Panc1 (cell line): ENCODE results near the gene MDC1. TPM values are rescaled to one million over a fixed set of nuclear protein-coding genes. Genes with fewer than 3 reads are reported as not detected.
A peak's percentile ranks its signal among the peaks of the same experiment; 100 is the strongest.
"Not testable (repeated sequence)": the region's sequence is repeated elsewhere in the genome, so short reads cannot be mapped to it uniquely, and the experiment has no call there.

Experiments
- ATAC-seq: fragments of 200-7000 bp; cut with Tn5 transposase; 2 replicates; pipeline ENCODE4 v1.9.1; 2020; ENCODE audit warnings: mild to moderate bottlenecking, moderate library complexity
- BruUV-seq: library from RNA; stranded (reverse); fragments of 400-500 nt; replicated peaks from 2 replicates; lab custom pipeline; 2021; lab: Mats Ljungman, UMichigan
- CTCF ChIA-PET: fragments of 300-600 bp; sonication (Branson Sonifier 250); formaldehyde crosslinking; loops from one replicate; lab custom pipeline; 2022; ENCODE audit warnings: antibody characterized with exemption; lab: Charles Lee
- POLR2A ChIA-PET: fragments of 300-600 bp; sonication (Branson Sonifier 250); formaldehyde crosslinking; loops from one replicate; lab custom pipeline; 2022; ENCODE audit warnings: antibody characterized with exemption; lab: Charles Lee
- DNase-seq: peaks from one replicate; pipeline ENCODE4 v3.0.0-alpha.2; 2010; ENCODE audit warnings: low read depth, low spot score
- H3K27ac ChIP-seq: 2 replicates; pipeline ENCODE4 v1.5.1; 2011; ENCODE audit warnings: mild to moderate bottlenecking, low read length, inconsistent platforms
- H3K27me3 ChIP-seq: fragments of 200-500 bp; sonication (Bioruptor generic); 2 replicates; pipeline ENCODE4 v1.6.0; 2014; ENCODE audit warnings: low read length, inconsistent platforms; ENCODE audit not compliant: control insufficient read depth, insufficient read depth
- H3K36me3 ChIP-seq: fragments of 200-500 bp; sonication (Bioruptor generic); 2 replicates; pipeline ENCODE4 v1.5.1; 2014; ENCODE audit warnings: inconsistent platforms, mild to moderate bottlenecking, low read length, moderate library complexity; ENCODE audit not compliant: control insufficient read depth, insufficient read depth
- H3K4me1 ChIP-seq: 2 replicates; pipeline ENCODE4 v1.5.1; 2011; ENCODE audit warnings: inconsistent platforms, mild to moderate bottlenecking, low read length, moderate library complexity; ENCODE audit not compliant: control insufficient read depth, insufficient read depth
- H3K4me3 ChIP-seq, 2 experiments: 2 replicates each; pipeline ENCODE4 v1.5.1; 2011 to 2012; ENCODE audit warnings: low read depth in 2 of 2, low read length in 2 of 2, mild to moderate bottlenecking in 2 of 2, inconsistent platforms in 1 of 2, moderate library complexity in 1 of 2
- H3K9me3 ChIP-seq: fragments of 200-500 bp; sonication (Bioruptor generic); 2 replicates; pipeline ENCODE4 v1.5.1; 2014; ENCODE audit warnings: low read depth, mild to moderate bottlenecking, inconsistent platforms, low read length, moderate library complexity; ENCODE audit not compliant: control insufficient read depth, insufficient read depth
- POLR2AphosphoS5 ChIP-seq: IDR thresholded peaks from 2 replicates; pipeline ENCODE4 v1.6.1; 2012; ENCODE audit warnings: mild to moderate bottlenecking, low read depth, low read length, moderate library complexity
- REST ChIP-seq, 2 experiments: IDR thresholded peaks; 2 replicates each; pipeline ENCODE4 v1.6.1; 2011 to 2012; ENCODE audit warnings: low read depth in 2 of 2, control low read depth in 1 of 2, low read length in 1 of 2, mild to moderate bottlenecking in 1 of 2, moderate library complexity in 1 of 2; ENCODE audit not compliant: insufficient read depth in 1 of 2
- SIN3A ChIP-seq: IDR thresholded peaks from 2 replicates; pipeline ENCODE4 v1.6.1; 2012; ENCODE audit warnings: low read depth, mild to moderate bottlenecking, low read length, moderate library complexity, borderline replicate concordance; ENCODE audit not compliant: insufficient read depth
- TCF7L2 ChIP-seq: IDR thresholded peaks from 2 replicates; pipeline ENCODE4 v1.6.1; 2011; ENCODE audit warnings: mild to moderate bottlenecking, low read depth, low read length, inconsistent platforms
- in situ Hi-C: cut with HindIII; loops from 2 replicates; pipeline ENCODE4 v1.10.0; 2016; ENCODE audit warnings: low sequenced_read_pairs, low pct_unique_long_range_greater_than_20kb
- intact Hi-C: fragments of 100-400 bp; cut with micrococcal nuclease; formaldehyde crosslinking; loops from one replicate; pipeline ENCODE4 v1.10.0; 2022; ENCODE audit not compliant: unreplicated experiment
- total RNA-seq: library from RNA; stranded (reverse); gene quantifications from one replicate; pipeline ENCODE4 v1.2.1, GENCODE V29; 2021; ENCODE audit not compliant: unreplicated experiment
- TF ChIP-seq, protein P1 (sequence below): fragments of 450-650 bp; IDR thresholded peaks from 2 replicates; pipeline ENCODE4 v1.5.1; 2017; ENCODE audit warnings: mild to moderate bottlenecking

Gene MDC1
- total RNA-seq, 1 experiment from 2014 or later = 68.6 TPM

GRCh38 chr6:30672445-30673253, 44.4 kb downstream of the MDC1 start, which contains the start of gene DHX16:
TSS of gene DHX16 (minus strand) at chr6:30673006. CDS start at chr6:30672841, 165 bp downstream.
- ChIA-PET POLR2A (interaction anchor here (0.6 to 1.0 kb wide), 3 partner anchors 19 to 57 kb away, joined by 3 to 4 read pairs (median 4); no protein-coding TSS in a partner anchor), CTCF (interaction anchor here (0.6 to 1.5 kb wide), 3 partner anchors 53 to 160 kb away, joined by 3 to 4 read pairs (median 4); no protein-coding TSS in a partner anchor)
- no peaks in the 10 kb centered on the region for H3K4me1 ChIP-seq
- BruUV-seq = no TSS peak
- peaks cover 5% of the 10 kb centered on the region; the same call in 1 of the 2 replicates for H3K36me3 ChIP-seq
- intact Hi-C loops (no loop called here), in situ Hi-C loops (no loop called here)
- peak; percentile 96 for DNase-seq
- peak within 1 kb of the TSS; percentile 85 to 99 for H3K4me3 ChIP-seq
- no peaks in the 10 kb centered on the region for H3K9me3 ChIP-seq
- ATAC-seq = peak; percentile 91
- TF ChIP-seq, protein P1, sequence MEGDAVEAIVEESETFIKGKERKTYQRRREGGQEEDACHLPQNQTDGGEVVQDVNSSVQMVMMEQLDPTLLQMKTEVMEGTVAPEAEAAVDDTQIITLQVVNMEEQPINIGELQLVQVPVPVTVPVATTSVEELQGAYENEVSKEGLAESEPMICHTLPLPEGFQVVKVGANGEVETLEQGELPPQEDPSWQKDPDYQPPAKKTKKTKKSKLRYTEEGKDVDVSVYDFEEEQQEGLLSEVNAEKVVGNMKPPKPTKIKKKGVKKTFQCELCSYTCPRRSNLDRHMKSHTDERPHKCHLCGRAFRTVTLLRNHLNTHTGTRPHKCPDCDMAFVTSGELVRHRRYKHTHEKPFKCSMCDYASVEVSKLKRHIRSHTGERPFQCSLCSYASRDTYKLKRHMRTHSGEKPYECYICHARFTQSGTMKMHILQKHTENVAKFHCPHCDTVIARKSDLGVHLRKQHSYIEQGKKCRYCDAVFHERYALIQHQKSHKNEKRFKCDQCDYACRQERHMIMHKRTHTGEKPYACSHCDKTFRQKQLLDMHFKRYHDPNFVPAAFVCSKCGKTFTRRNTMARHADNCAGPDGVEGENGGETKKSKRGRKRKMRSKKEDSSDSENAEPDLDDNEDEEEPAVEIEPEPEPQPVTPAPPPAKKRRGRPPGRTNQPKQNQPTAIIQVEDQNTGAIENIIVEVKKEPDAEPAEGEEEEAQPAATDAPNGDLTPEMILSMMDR = peak; percentile 94
- TF ChIP-seq REST (IDR thresholded peaks at IDR 0.05; ENCODE audit: insufficient read depth in 1 of 2, low read depth in 2 of 2, low read length in 1 of 2) = 0 out of 4 replicates have a peak, but pooled peaks of 1 of the 2 experiments have one; percentile 17
- TF ChIP-seq TCF7L2 = no peak
- TF ChIP-seq SIN3A = peak; percentile 85
- peak; percentile 82 for TF ChIP-seq POLR2AphosphoS5
- peak within 1 kb of the TSS; percentile 80 for H3K27ac ChIP-seq
- H3K27me3 ChIP-seq = no peaks in the 10 kb centered on the region

- ATAC-seq = no peak
- CTCF ChIA-PET = no interaction called here
- POLR2A ChIA-PET = no interaction called here
- intact Hi-C loops = no loop called here
- no peaks in the 10 kb centered on the region for H3K4me1 ChIP-seq
- H3K27me3 ChIP-seq = no peaks in the 10 kb centered on the region
- no peak for DNase-seq
- H3K36me3 ChIP-seq = peaks cover 7% of the 10 kb centered on the region; the same call in 1 of the 2 replicates
- no peak overlapping the region; a peak in 1 of 4 replicates for H3K4me3 ChIP-seq
- no peaks in the 10 kb centered on the region for H3K9me3 ChIP-seq
- TF ChIP-seq TCF7L2 (no peak), SIN3A (no peak), POLR2AphosphoS5 (no peak), REST (IDR thresholded peaks at IDR 0.05; ENCODE audit: insufficient read depth in 1 of 2, low read depth in 2 of 2, low read length in 1 of 2) (no peak)
- TF ChIP-seq, protein P1 = no peak
- TSS peak; percentile 60 for BruUV-seq
- H3K27ac ChIP-seq = no peak overlapping the region
- in situ Hi-C loops = no loop called here
These were observed 46.1 kb downstream of the MDC1 start for GRCh38 chr6:30670760-30671527.

- CTCF ChIA-PET, H3K27me3 ChIP-seq, BruUV-seq, intact Hi-C loops, H3K27ac ChIP-seq, in situ Hi-C loops, DNase-seq, H3K9me3 ChIP-seq, H3K4me1 ChIP-seq, ATAC-seq, H3K4me3 ChIP-seq, POLR2A ChIA-PET: not testable (repeated sequence)
- peaks cover 14% of the 10 kb centered on the region for H3K36me3 ChIP-seq
These were observed 50.8 kb downstream of the MDC1 start for GRCh38 chr6:30666300-30666699.
